Hematopoietic multipotent progenitor cell treated with erythropoietin and hydrocortisone succinate and interleukin-3 and kit ligand, for 6 days (in vitro differentiated cells): ENCODE results near the gene EIF1AX.
"Not testable (repeated sequence)": the region's sequence is repeated elsewhere in the genome, so short reads cannot be mapped to it uniquely, and the experiment has no call there.

ENCODE experiments used
- DNase-seq: peaks from one replicate; pipeline ENCODE4 v3.0.0-alpha.2; 2015

EIF1AX gene

GRCh38 chrX:20141281-20142220, at the start of gene EIF1AX:
Gene EIF1AX (minus strand): TSS chrX:20141838. CDS start chrX:20141640, 198 bp downstream.
- peak; percentile 96 for DNase-seq

- DNase-seq = no peak
Observed at GRCh38 chrX:20189171-20189570, 47.5 kb upstream of the EIF1AX start.

- peak; percentile 53 for DNase-seq
Observed at GRCh38 chrX:20181598-20182329, 40.1 kb upstream of the EIF1AX start.

- DNase-seq = no peak
Observed at GRCh38 chrX:20177093-20177492, 35.5 kb upstream of the EIF1AX start.

GRCh38 chrX:20173856-20174255, 32.2 kb upstream of the EIF1AX start:
- DNase-seq = no peak

GRCh38 chrX:20173313-20173712, 31.7 kb upstream of the EIF1AX start:
- DNase-seq = no peak

GRCh38 chrX:20171887-20172286, 30.2 kb upstream of the EIF1AX start:
- DNase-seq = no peak

GRCh38 chrX:20162516-20162915, 20.9 kb upstream of the EIF1AX start:
- not testable (repeated sequence) for DNase-seq

GRCh38 chrX:20159797-20160385, 18.3 kb upstream of the EIF1AX start:
- no peak for DNase-seq

- no peak for DNase-seq
Observed at GRCh38 chrX:20151689-20152088, 10.1 kb upstream of the EIF1AX start.

- no peak for DNase-seq
Observed at GRCh38 chrX:20149326-20149725, 7.7 kb upstream of the EIF1AX start.

- no peak for DNase-seq
Observed at GRCh38 chrX:20147561-20147960, 5.9 kb upstream of the EIF1AX start.

GRCh38 chrX:20144491-20144890, 2.9 kb upstream of the EIF1AX start:
- peak; percentile 8 for DNase-seq

GRCh38 chrX:20143561-20143960, 1.9 kb upstream of the EIF1AX start:
- peak; percentile 15 for DNase-seq

GRCh38 chrX:20143111-20143510, 1.5 kb upstream of the EIF1AX start:
- DNase-seq = no peak

GRCh38 chrX:20140420-20140819, 1.2 kb downstream of the EIF1AX start:
- peak; percentile 16 for DNase-seq

GRCh38 chrX:20139966-20140365, 1.7 kb downstream of the EIF1AX start:
- no peak for DNase-seq

- no peak for DNase-seq
Observed at GRCh38 chrX:20135944-20136343, 5.7 kb downstream of the EIF1AX start.

- peak; percentile 33 for DNase-seq
Observed at GRCh38 chrX:20132666-20133065, 9.0 kb downstream of the EIF1AX start.

GRCh38 chrX:20130357-20130756, 11.3 kb downstream of the EIF1AX start:
- DNase-seq = no peak

- no peak for DNase-seq
Observed at GRCh38 chrX:20129547-20129946, 12.1 kb downstream of the EIF1AX start.

GRCh38 chrX:20128670-20129069, 13.0 kb downstream of the EIF1AX start:
- DNase-seq = peak; percentile 90

GRCh38 chrX:20127440-20127839, 14.2 kb downstream of the EIF1AX start:
- DNase-seq = not testable (repeated sequence)

GRCh38 chrX:20126833-20127232, 14.8 kb downstream of the EIF1AX start:
- DNase-seq = not testable (repeated sequence)
